ENCODE measurements around the gene TTLL4.

TTLL4 gene

DNA sequence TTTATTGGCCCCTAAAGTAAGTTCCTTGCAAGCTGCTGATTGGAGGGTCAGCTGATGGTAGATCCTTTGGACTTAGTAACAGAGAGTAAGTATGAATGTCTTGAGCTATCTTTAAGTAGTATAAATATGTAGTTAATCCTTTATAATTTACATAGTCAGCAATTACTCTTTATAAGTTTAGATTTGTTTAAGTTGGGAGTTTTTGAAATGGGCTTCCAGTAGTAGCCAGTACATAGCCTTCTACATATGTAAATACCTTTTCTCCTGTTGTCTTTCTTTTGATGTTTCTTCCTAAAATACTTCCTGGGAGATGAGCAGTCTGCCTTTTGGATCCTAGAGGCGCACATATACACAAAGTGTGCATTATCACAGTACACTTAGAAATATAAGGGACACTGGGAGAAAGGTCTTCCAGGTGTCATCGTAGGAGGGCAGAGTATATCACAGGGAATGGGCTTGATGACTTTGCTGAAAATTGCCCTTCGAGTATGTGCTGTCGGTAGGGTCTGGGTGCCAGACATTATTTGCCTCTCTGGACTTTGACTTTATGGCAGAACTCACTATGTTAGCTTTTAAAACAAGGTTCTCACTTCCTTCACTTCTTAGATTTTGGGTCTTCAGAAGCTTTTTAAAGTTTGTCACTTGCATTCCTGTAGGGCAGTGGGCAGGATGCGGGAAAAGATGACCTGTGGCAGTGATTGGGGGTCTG is 21.6 kb downstream of the TTLL4 start:
- no peak overlapping the region for H3K27ac ChIP-seq (ENCODE audit: low read depth, low read length)
- H3K27me3 ChIP-seq (ENCODE audit: low read length), result no peaks in the 10 kb centered on the region
- H4K20me1 ChIP-seq (ENCODE audit: low read depth, low read length), result peaks cover 5% of the 10 kb centered on the region; the same call in 1 of the 2 replicates
- no peak overlapping the region for H3K4me3 ChIP-seq (ENCODE audit: insufficient read depth, low read length, poor library complexity, severe bottlenecking)
- H3K36me3 ChIP-seq (ENCODE audit: low read length), result peaks cover 4% of the 10 kb centered on the region; the same call in 1 of the 2 replicates
- H3K9me3 ChIP-seq (ENCODE audit: insufficient read depth, low read length), result no peaks in the 10 kb centered on the region
- H3K9ac ChIP-seq (ENCODE audit: low read length), result no peak overlapping the region
- H3K4me2 ChIP-seq (ENCODE audit: low read depth, low read length, poor library complexity, severe bottlenecking), result no peak overlapping the region
- TF ChIP-seq EZH2phosphoT487 (conservative IDR thresholded peaks at IDR 0.05; ENCODE audit: low read length), result no peak
- TF ChIP-seq, protein P1, sequence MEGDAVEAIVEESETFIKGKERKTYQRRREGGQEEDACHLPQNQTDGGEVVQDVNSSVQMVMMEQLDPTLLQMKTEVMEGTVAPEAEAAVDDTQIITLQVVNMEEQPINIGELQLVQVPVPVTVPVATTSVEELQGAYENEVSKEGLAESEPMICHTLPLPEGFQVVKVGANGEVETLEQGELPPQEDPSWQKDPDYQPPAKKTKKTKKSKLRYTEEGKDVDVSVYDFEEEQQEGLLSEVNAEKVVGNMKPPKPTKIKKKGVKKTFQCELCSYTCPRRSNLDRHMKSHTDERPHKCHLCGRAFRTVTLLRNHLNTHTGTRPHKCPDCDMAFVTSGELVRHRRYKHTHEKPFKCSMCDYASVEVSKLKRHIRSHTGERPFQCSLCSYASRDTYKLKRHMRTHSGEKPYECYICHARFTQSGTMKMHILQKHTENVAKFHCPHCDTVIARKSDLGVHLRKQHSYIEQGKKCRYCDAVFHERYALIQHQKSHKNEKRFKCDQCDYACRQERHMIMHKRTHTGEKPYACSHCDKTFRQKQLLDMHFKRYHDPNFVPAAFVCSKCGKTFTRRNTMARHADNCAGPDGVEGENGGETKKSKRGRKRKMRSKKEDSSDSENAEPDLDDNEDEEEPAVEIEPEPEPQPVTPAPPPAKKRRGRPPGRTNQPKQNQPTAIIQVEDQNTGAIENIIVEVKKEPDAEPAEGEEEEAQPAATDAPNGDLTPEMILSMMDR (IDR thresholded peaks at IDR 0.05; ENCODE audit: insufficient read depth, low read length, poor library complexity, severe bottlenecking), result no peak
- H3K9me2 ChIP-seq (replicated peaks; ENCODE audit: insufficient read depth, low read length), result no peaks in the 10 kb centered on the region
- H3K79me2 ChIP-seq (ENCODE audit: insufficient read depth, low read length), result peaks cover 72% of the 10 kb centered on the region
- H3F3A ChIP-seq (ENCODE audit: insufficient read depth), result 0 out of 2 replicates have a peak, but pooled peaks cover 2% of the 10 kb centered on the region
- H2AFZ ChIP-seq (ENCODE audit: low read depth, low read length, severe bottlenecking), result no peak overlapping the region

DNA sequence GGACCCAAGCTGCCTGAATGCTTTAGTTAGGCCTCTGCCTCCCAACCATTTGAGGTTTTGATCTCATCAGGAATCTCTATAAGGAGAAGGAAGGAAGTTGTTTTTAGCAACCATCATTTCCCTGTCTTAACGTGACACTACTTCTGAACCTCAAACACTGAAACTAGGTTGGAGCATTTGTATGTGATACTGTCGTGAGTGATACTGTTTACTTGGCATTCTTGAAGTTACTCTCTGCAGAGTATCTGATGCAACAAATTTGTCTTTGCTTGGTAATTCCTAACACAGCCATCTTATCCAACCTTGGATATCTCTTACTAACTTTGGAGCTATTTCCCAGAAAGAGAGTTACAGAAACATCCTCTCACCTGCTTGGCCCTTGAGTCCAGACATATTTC is 22.1 kb downstream of the TTLL4 start:
- Histone ChIP-seq H3K36me3 (ENCODE audit: low read length) (no peaks in the 10 kb centered on the region), H3K27ac (ENCODE audit: low read depth, low read length) (no peak overlapping the region), H3K79me2 (ENCODE audit: insufficient read depth, low read length) (peaks cover 66% of the 10 kb centered on the region), H3K9me3 (ENCODE audit: insufficient read depth, low read length) (no peaks in the 10 kb centered on the region), H3F3A (ENCODE audit: insufficient read depth) (0 out of 2 replicates have a peak, but pooled peaks cover under 1% of the 10 kb centered on the region), H3K9me2 (replicated peaks; ENCODE audit: insufficient read depth, low read length) (no peaks in the 10 kb centered on the region), H3K4me3 (ENCODE audit: insufficient read depth, low read length, poor library complexity, severe bottlenecking) (no peak overlapping the region), H3K9ac (ENCODE audit: low read length) (no peak overlapping the region), H3K27me3 (ENCODE audit: low read length) (no peaks in the 10 kb centered on the region), H2AFZ (ENCODE audit: low read depth, low read length, severe bottlenecking) (no peak overlapping the region), H4K20me1 (ENCODE audit: low read depth, low read length) (peaks cover 5% of the 10 kb centered on the region; the same call in 1 of the 2 replicates), H3K4me2 (ENCODE audit: low read depth, low read length, poor library complexity, severe bottlenecking) (no peak overlapping the region)
- no peak for TF ChIP-seq EZH2phosphoT487 (conservative IDR thresholded peaks at IDR 0.05; ENCODE audit: low read length)
- TF ChIP-seq, protein P1 (IDR thresholded peaks at IDR 0.05; ENCODE audit: insufficient read depth, low read length, poor library complexity, severe bottlenecking), result no peak

DNA sequence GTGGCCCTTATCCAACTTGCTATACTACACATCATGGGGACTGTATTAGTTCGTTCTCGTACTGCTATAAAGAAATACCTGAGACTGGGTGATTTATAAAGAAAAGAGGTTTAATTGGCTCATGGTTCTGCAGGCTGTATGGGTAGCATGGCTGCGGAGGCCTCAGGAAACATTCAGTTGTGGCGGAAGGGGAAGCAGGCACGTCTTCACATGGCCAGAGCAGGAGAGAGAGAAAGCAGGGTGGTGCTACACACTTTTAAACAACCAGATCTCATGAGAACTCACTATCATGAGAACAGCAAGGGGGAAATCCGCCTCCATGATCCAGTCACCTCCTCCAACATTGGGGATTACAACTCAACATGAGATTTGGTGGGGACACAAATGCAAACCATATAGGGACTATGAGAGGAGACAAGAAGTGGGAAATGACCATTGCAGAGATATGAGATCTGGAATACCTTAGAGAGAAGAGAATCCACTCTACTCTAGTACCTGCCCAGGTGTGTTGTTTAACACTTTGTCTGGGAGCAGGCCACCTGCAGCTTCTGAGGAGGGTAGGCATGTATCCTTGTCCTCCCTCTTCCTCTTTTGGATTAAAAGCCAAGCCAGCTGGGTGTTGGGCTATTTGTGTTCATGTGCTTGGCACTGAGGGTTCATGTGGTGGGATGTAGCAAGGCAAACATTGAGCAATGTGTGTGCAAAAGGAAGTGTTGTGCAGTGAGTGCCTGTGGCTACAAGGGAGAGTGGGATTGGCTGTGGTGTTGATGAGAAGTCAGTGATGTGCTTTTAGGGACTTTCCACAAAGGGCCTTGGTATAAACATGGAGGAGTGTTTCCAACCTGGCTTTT is 22.8 kb downstream of the TTLL4 start:
- Histone ChIP-seq H2AFZ (ENCODE audit: low read depth, low read length, severe bottlenecking) (no peak overlapping the region), H3K9me2 (replicated peaks; ENCODE audit: insufficient read depth, low read length) (no peaks in the 10 kb centered on the region), H3K4me3 (ENCODE audit: insufficient read depth, low read length, poor library complexity, severe bottlenecking) (no peak overlapping the region), H3K79me2 (ENCODE audit: insufficient read depth, low read length) (peaks cover 62% of the 10 kb centered on the region), H3K9me3 (ENCODE audit: insufficient read depth, low read length) (no peaks in the 10 kb centered on the region), H4K20me1 (ENCODE audit: low read depth, low read length) (peaks cover 5% of the 10 kb centered on the region; the same call in 1 of the 2 replicates), H3K4me2 (ENCODE audit: low read depth, low read length, poor library complexity, severe bottlenecking) (no peak overlapping the region), H3K9ac (ENCODE audit: low read length) (no peak overlapping the region), H3K27me3 (ENCODE audit: low read length) (no peaks in the 10 kb centered on the region), H3F3A (ENCODE audit: insufficient read depth) (no peaks in the 10 kb centered on the region), H3K27ac (ENCODE audit: low read depth, low read length) (no peak overlapping the region), H3K36me3 (ENCODE audit: low read length) (no peaks in the 10 kb centered on the region)
- TF ChIP-seq EZH2phosphoT487 (conservative IDR thresholded peaks at IDR 0.05; ENCODE audit: low read length), result no peak
- TF ChIP-seq, protein P1 (IDR thresholded peaks at IDR 0.05; ENCODE audit: insufficient read depth, low read length, poor library complexity, severe bottlenecking), result no peak

Data from SU-DHL-6 (cell line).